ENCODE measurements around the gene EHBP1.

- no peak for TF ChIP-seq SUZ12 (IDR thresholded peaks at IDR 0.05; ENCODE audit: extremely low read depth, insufficient read depth, insufficient read length)
- no peak for TF ChIP-seq ZNF274 (IDR thresholded peaks at IDR 0.05; ENCODE audit: low read depth, low read length)
- TF ChIP-seq YY1 (IDR thresholded peaks at IDR 0.05; ENCODE audit: insufficient read depth, insufficient read length) = no peak
These were observed 1.4 kb downstream of the EHBP1 start for GRCh38 chr2:62706721-62707521.
